DMS79 (cell line): ENCODE data around the gene FOXF1.

Experiments
- DNase-seq: peaks from one replicate; lab custom pipeline; 2025; lab: John Stamatoyannopoulos, UW

Gene FOXF1

DNA sequence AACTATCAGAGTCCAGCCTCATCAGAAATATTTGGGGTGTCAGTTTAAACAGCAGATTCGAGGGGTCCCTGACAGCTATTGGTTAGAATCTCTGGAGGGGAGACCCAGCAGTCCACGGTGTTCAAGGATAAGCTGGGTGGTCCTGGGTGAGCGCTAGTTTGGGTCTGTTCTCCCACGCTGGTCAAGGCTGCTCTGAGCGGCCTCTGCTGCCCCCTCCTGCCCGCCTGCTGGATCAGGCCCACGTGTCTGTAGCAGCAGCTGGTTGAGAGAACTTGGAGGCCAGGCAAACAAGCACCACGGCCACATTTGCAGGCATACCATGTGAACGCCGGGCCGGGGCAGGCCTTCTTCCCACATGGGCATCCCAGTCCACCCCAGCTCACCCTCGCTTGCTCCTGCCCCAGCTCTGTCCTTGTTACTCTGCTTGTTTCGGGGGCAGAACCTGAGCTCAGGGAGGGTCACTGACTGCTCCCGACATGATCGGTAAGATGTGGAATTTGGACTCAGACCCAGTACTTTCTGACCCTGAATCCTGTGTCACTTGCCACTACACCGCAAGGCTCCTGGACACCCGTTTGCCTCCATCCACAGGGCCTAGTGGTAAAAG is 7.4 kb downstream of the FOXF1 start:
- no peak for DNase-seq

DNA sequence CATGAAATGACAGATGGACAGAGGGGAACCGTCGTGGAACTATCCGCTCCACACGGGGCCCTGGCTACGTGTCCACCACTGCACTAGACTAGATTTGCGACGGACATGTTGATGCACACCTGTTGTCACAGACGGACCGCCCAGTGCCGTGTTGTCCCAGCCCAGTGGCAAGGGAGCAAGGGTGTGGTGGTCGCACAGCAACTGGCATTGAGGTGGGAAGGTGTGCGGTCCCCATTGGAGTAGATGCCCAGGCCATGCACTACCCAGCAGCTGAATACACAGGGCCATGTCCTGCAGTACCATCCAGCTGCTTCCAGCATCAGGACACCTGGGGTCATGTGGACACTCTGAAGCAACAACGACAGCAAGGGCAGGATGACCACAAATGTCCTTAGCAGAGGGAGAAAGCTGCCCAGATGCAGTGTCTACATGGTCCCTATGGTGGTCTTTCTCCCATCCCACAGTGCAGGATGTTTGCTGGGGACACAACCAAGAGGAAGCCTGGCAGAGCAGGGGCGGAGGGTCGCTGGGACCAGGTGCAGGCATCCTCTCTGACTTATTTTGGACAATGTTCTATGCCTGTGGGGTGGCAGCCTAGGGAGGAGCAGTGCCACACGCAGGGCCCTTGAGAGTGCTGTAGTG is 8.8 kb downstream of the FOXF1 start:
- DNase-seq = no peak

DNA sequence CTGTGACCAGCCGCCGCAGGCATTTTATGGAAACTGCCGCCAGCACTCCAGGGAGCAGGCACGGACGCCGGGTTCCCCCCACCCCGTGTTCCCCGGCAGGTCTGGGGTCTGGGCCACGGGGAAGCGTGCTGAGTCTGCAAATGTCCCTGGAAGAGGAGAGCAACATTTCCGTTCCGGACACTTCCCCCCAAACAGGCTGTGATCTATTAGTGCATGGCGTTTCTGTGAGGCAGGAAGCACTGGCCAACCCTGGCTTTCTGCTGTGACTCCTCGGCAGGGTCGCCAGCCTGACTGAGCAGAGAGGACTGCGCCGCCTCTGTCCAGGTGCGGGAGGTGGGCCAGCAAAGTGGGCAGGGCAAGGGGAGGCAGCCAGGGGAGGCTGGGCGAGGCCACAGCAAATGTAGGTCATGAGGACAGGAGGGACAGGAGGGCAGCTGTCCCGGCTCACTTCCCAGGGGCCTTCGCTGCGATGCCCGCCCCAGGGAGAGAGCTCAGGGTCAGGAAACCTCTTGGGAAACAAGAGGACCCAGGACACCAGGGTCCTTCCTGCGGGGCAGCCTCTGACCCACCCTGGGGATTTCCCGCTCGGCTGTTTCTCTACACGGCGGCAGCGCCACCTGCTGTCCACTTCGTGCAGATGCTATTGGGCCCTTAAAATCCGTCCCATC is 9.5 kb downstream of the FOXF1 start:
- DNase-seq = no peak

DNA sequence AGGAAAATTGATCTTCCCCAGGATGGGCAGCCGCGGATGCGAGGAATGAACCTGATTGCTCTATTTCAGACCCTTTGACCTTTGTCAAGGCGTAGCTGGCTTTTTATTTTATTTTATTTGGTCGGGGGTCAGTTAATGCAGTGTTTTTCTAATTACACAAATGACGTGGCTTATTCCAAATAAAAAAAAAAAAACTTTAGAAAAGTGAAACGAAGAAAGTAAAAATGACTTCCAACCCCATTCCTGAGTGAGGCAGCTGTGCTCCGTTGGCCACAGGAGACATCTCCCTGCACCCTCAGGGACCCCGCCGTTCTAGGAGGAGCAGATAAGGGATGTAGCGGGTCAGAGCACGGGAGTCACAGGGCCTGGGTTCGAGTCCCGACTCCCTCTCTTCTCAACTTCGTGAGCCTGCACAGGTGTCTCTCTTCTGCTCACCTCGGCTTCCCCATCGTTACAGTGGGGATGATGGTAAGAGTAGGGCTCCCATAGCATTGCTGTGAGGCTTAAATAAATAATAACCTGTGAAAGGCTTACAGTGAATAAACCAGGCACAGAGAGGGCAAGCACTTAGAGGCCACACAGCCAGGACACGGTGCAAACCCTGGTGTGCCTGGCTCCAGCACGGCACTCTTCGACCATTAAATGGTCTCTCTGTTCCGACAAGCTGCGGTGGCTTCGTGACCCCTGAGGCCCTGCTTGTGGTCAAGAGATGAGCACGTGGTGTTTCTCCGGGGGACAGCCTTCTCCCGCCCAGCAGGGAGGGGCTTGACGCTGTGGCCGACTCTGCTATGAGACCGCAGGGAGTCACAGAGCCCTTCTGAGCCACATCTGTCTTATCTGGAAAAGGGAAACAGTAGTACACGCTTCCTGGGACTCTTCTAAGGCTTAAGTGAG is 10.2 kb downstream of the FOXF1 start:
- no peak for DNase-seq

DNA sequence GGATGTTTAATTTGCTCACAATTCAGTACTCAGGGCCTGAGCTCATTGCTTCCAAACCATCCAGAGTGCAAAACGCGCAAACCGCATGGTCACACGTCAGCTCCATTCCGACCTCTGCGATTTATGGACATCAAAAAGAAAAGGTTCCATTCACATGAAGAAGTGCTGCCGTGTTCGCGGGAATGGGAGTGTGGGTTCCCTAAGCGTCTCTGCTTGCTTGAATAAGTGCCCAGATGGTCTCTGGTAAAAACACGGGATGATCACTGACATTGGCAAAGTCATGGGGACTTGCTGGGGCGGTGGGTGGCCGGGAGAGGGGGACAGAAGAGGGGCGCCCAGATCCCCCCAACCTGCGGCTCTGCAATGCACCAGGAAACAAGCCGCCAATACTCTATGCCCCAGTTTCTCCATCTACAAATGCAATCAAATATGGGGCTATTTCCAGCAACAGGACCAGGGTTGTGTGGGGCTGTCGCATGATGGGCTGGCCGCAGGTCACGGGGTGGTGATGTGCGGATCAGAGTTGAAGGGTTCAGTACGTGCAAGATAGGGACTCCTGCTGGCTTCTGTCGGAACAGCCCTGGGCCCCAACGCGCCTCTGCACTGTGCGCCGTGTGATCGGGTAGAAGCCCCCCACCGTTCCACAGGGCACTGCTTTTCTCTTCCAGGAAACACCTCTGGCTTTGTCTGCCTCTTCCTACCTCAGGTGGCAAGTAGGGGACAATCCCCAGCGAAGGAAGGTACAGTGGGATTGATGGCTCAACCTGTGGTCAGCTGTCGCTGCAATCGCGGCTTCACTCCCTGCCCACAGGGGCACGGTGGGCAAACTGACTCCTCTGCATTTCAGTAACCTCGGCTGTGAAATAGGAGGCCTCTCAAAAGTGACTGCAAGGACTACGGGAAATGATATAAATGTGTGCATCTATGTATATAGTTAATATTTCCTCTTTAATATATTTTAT is 11.2 kb downstream of the FOXF1 start:
- DNase-seq = no peak

DNA sequence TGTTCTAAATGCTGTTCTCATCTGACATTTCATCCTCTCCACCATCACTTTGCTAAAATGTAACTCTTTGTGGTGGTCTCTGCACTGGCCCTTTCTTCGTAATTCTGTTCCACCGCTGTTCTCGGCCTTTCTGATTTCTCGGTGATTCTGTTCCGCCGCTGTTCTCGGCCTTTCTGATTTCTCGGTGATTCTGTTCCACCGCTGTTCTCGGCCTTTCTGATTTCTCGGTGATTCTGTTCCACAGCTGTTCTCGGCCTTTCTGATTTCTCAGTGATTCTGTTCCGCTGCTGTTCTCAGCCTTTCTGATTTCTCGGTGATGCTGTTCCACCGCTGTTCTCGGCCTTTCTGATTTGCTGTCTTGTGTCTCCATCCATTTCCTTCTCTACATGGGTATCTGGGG is 12.3 kb downstream of the FOXF1 start:
- no peak for DNase-seq

DNA sequence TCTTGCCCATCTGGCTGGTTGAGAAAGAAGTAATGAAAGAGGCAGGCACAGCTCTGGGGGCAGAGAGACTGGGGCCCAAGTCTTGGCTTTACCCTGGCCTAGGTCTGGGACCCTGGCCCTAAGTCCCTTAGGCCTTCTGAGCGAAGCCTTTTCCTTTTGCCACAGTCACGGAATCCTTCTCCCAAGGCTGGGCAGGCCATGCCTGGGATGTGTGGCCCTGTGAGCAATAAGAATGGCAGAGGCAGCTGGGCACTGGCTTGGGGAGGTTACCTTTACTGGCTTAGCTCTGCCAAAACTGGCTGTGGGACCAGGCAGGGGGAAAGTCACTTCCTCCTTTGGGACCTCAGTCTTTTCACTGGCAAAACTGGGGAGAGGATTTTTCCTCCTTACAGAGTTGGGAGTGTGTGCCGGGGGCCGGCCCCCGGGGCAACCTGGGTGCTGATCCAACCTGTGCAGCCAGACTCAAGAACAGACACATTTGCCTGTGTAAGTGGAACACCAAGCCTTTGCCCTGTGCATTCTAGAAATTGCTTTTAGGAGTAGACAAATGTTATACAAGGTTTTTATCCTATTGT is 12.9 kb downstream of the FOXF1 start:
- DNase-seq = no peak

DNA sequence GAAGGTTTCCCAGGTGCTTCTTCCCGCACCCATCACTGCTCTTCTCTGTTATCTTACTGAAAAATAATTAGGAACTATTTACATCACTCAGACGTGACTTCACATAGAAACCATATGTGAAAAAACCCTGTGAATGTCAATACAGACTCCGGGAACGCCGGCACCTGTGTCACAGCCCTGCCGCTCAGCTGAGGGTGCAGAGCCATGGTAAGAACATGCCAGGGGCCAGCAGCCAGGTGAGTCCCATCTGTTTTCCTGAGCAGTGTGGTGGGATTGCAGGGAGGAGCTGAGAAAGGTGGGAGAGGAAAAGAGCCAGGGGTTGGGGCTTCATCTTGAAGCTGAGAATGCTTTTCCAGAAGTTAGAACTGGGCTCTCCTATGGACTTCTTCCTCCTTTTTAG is 13.7 kb downstream of the FOXF1 start:
- DNase-seq = no peak

DNA sequence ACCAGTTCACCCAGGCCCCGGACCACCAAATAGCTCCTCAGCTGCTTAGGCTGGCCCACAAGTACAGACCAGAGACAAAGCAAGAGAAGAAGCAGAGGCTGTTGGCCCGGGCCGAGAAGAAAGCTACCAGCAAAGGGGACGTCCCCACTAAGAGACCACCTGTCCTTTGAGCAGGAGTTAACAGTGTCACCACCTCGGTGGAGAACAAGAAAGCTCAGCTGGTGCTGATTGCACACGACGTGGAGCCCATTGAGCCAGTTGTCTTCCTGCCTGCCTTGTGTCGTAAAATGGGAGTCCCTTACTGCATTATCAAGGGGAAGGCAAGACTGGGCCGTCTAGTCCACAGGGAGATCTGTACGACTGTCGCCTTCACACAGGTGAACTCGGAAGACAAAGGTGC is 15.4 kb downstream of the FOXF1 start:
- DNase-seq = no peak

DNA sequence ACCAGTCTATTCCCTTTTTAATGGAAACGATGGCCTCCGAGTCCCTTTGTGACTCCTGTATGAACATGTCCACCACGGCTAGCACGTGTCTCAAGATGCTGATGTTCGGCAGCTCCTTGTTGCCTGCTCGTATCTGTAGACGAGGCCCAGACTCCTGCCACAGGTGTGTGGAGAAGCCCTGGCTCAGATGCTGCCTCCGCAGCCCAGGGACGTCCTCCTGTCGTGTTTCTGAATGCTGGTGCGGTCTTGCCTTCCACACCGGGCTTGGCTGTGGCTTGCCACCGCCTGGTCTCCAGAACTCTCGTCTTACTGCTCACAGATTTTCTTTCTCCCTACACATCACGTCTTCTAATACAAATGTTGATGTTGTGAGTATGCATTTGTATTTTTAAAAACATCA is 17.0 kb downstream of the FOXF1 start:
- no peak for DNase-seq

DNA sequence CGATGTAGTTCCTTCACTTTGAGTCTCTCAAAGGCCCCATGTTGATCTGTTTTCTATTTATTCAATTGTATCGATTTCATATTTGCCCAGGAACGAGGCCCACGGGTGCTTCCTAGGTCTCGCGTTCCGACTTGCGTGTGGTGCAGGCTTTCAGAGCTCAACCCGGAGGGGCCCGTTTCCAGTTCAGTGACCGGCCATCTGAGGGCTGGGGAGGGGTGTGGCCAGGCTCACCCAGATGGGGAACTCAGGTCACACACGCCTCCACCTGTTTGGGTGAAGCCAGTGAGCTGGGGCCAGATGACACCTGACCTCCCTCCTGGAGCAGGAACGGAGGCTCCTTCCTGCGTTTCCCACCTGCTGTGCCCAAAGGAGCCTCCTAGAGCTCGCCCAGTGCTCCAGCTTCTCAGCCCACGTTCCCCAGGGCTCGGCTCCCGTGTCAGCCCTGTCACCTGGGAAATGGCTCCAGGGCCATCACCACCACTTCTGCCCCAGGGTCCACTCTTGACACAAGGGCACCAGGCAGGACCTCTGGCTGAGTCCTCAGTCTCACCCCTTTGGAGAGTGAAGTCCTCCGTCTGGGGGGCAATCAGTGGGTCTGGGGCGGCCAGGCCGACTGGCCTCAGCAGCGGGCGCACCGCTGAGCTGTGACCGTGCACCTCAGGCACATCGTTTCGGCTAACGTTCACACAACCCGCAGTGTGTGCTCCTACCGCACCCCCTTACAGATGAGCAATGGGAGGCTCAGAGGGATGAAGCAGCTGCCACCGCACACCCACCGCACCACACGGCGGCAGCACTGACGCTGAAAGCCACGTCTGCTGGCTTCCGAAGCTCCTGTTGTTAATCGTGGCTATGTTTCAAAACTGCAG is 18.0 kb downstream of the FOXF1 start:
- no peak for DNase-seq

DNA sequence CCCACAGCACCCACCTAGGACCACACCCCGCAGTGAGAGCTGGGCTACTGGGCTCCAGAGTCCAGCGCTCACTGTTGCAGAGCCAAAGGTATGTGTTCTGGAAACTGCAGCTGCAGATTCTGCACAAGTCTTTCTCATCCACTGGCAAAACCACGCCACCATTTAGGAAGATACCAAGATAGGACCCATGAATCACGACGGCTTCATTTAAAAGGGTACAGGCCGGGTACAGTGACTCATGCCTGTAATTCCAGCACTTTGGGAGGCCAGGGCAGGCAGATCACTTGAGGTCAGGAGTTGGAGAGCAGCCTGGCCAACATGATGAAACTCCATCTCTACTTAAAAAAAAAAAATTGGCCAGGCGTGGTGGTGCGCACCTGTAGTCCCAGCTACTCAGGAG is 18.8 kb downstream of the FOXF1 start:
- DNase-seq = no peak

DNA sequence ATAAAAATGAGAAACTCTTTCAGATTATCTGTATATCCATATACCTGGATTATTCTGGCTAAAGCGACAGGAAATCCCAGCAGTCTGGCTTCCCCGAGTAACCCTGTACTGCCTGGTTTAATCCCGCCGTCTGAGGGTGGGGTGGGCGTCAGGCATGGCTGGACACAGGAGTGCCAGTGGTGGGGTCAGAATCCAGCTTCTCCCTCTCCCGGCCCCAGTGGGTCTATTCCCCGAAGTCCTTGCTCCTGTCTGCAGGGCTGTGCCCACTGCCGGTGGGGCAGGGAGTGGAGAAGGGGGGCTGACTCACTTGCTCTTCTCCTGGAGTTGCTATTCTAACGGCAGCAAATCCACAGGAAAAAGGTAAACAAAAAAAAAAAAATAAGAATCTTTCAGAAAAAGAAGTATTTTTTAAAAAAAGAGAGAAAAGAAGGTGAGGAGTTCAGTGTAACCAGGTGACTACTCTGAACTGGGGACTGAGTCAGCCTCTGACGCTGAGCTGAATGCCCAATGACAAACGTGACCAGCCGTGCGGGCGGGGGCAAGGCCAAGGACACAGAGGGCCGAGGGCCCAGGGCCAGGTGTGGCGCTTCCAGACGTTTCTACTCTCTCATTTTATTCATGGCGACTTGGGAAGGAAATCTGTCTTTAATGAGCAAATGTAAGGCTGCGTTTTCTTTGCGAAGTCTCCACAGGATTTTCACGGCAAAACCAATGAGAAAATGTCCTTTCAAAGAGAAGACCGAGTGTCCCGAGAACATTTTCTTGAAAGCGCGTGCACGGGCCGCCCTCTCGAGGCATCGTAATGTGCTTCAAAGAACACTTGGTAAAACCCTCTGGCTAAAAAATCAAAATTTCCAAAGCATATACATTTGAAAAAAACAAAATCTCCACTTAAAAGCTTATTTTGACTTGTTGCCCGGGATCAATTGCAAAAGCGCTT is 20.2 kb downstream of the FOXF1 start:
- DNase-seq = no peak

DNA sequence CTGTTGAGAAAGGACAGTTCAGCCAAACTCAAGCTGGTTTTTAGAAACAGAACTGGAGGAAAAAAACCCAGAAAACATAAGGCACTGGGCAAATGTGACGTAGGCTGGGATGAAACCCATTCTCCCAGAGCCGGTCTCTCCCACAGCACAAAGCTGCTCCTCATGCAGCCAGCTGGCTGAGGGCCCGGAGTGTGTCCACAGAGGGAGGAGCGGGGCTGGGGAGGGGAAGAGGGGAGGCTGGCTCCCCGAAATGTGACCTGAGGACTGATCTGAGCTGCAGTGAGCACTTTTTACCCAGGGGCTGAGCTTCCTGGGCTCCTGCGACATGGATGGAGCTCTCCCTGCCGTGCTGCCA is 20.8 kb downstream of the FOXF1 start:
- DNase-seq = no peak

DNA sequence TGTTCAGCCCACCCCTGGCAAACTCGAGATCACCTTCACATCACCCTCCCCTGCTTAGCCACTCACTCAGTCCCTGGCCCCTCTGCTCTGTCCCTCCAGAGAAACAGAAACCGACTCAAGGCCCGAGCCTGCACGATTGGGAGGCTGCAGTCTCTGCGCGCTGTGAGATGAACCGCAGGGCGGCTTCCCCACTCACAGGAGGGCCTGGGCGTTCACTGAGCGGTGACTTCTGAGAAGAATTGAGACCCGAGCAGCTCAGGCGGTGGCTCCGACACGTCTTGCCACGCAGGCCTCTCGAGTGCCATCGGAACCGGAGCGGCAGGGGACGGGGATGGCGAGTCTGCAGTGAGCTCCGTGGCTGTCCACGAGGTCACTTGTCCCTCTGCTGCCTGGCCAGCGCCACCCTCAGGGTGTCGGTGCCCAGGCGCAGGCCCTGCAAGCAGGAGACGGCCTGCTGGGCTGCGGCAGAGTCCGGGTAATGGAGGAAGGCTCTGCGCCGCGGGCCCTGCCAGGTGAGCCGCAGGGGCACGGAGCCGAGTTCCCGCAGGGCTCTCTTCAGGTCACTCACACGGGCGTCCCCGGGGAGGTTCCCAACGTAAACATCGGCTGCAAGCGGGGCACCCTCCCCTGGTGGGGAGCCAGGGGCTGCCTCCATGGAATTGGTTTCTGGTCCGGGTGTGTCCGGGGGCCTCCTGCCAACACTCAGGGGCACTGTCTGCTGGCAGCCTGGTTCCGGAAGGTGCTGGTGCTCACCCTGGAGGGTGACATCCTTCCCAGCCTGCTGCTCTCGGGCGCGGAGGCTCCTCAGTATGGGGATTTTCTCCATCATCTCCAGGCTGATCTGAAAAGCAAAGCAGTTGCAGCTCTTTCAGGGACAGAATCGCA is 21.6 kb downstream of the FOXF1 start:
- no peak for DNase-seq

DNA sequence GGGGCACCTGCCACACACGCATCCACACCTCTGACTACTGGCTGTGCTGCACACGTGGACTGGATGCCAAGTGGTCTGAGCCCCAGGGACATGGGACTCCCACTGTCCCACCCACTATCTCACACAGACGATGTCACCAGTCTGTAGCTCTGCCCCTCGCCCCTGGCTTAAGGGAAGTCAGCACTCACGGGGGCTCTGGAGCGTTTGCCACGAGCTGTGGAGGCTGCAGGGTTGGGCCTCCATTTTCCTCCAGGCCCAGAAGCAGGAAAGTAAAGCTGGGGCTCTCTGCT is 22.1 kb downstream of the FOXF1 start:
- DNase-seq = no peak

DNA sequence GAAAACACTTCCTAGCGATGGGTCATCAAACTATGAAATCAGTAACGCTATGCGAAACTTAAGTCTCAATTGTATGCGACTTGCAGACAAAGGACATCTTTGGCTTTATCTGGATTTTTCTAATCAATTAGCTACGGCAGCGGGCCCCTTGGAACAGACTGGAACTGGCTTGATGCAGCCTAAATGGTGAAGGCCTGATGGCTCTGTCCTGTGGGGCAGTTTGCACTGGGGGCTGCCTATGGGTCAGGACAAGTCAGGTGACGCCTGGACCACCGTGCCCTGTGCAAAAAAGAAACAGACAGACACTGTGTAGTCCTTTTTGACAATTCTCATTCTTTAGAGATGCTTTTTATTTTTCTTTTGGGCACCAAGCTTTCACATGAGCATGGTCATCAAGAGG is 22.7 kb downstream of the FOXF1 start:
- DNase-seq = no peak

DNA sequence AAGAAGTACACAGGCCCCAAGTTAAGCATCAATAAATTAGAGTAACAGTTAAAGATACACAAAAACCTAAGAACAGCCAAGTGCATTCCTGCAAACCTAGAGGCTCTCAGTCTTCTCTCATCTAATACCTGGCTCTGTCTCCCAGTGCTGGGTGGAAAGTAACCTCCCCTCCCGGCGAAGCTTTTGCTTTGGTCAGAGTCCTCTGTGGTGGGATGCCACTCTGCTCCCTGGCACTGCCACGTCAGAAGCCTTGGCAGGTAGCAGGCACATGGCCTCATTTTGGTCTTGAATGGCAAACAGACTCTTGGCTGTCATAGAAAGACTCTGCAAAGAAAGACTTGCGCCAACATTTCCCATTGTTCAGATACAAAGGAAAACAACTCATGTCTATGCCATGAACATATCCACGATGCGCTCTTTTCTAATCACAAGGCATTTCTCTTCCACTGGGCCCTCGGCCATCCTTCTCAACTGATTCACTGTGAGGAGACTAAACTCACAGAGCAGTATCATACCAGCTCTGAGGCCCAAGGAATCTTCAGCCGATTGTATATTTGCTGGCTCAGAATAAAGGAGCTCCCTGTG is 23.5 kb downstream of the FOXF1 start:
- DNase-seq = no peak
